ENCODE results near the gene TAMALIN.
"Not testable (repeated sequence)": the region's sequence is repeated elsewhere in the genome, so short reads cannot be mapped to it uniquely, and the experiment has no call there.

Gene TAMALIN
- 113 to 400 reads per million in 2 donors for total RNA-seq

DNA sequence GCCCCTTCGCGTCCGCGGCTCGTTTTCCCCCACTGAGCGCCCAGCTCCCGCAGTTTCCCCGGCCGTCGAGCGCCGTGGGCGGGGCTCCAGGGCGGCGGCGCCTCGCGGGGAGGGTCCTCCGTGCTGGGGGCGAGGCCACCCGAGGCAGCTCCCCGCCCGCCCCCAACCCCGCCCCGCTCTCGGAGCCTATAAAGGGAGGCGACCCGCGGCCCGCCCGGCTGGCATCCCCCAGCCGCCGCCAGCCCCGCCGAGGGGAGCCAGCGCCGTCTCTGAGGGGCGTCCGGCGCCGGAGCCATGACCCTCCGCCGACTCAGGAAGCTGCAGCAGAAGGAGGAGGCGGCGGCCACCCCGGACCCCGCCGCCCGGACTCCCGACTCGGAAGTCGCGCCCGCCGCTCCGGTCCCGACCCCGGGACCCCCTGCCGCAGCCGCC, at the start of gene TAMALIN:
TSS of gene TAMALIN (plus strand) at position 221 of the 432 bp plus-strand sequence. CDS start at position 295, 74 bp downstream.
- DNase-seq, result peak; percentile 44 to 82 (median 78)

DNA sequence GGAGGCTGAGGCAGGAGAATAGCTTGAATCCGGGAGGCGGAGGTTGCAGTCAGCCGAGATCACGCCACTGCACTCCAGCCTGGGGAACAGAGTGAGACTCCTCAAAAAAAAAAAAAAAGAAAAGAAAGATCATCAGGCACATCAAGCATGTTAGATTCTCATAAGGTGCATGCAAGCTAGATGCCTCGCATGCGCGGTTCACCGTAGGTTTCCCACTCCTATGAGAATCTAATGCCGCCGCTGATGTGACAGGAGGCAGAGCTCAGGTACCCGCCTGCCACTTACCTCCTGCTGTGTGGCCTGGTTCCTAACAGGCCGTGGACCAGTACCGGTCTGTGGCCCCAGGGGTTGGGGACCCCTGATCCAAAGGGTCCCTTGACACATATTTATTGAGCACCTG, 48.2 kb upstream of the TAMALIN start:
- DNase-seq, result no peak

DNA sequence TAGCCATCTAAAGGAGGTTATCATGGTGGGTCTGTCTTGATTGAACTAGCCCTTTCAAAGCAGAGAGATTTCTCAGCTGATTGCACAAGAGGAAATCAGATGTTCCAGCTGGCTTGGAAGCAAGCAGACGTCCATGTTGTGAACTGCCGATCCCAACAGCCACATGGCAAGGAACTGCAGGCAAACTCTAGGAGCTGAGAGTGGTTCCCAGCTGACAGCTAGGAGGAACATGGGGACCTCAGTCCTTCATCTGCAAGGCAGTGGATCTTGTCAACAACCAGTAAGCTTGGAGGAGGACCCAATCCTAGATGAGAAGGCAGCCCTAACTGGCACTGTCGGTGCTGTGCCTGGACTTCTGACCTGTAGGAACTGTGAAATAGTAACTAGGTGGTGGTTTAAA, 47.5 kb upstream of the TAMALIN start:
- DNase-seq, result no peak

DNA sequence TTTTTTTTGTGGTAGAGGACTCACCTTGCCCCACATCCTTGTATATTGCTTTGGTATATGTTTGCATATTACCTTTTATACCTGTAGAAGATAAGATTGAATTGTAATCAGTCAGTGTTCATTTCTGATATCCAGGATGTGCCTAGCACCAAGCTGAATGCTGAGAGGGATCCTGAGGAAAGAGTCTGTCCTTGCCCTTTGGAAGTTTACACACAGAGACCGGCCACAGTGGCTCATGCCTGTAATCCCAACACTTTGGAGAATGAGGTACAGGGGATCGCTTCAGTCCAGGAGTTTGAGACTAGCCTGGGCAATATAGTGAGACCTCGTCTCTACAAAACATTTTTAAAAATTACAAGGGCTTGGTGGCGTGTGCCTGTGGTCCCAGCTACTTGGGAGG, 46.8 kb upstream of the TAMALIN start:
- no peak for DNase-seq

DNA sequence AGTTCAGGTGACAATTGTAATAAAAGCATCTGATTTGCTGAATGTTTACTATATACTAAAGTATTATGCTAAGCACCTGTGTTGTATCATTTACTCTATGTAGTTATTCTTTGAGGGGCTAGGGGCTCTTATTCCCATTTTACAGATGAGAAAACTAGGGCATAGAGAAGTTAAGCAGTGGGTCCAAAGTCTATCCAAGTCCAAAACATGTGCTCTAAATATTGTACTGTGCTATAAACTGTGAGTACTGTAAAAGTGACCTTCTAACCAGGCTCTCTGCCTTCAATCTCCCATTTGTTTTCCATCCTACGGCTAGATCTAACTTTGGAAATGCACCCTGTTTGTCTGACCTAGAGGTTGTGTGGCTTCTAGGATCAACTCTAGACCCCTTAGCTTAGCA, 46.3 kb upstream of the TAMALIN start:
- DNase-seq, result no peak

DNA sequence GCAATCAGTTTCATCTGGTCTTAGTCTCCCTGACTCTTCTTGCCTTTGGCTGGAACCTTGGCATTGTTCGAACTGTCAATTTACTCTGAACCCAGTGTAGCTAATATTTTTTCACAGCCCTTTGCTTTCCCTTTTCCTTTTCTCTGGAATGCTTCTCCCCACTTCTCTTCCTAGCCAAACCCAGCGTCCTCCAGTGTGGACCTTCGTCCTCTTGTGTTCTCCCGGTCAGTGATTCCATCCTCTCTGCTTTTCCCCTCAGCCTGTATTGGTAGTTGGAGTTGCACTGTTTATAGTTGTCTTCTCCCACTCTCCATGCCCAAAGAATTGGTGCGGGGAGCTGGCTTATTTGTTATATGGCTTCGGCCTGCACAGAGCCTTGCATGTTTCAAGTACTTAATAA, 45.9 kb upstream of the TAMALIN start:
- DNase-seq, result no peak

DNA sequence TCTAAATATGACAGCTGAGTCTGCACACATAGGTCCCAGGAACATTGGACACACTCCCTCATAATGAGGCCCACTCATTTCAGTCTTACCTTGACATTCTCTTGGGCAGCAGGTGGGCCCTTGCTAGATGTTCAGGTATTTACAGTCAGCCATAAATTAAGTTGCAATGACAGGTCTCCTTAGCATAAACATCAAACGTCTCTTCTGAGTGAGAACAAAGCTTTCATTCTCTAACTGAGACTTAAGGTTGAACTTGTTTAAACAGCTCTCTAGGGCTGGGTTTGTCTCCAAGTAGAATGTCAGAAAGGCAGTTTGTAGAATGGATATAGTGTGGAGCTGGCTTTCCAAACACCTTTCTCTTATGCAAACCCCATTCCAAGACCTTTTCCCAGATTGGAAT, 44.9 kb upstream of the TAMALIN start:
- DNase-seq, result no peak

DNA sequence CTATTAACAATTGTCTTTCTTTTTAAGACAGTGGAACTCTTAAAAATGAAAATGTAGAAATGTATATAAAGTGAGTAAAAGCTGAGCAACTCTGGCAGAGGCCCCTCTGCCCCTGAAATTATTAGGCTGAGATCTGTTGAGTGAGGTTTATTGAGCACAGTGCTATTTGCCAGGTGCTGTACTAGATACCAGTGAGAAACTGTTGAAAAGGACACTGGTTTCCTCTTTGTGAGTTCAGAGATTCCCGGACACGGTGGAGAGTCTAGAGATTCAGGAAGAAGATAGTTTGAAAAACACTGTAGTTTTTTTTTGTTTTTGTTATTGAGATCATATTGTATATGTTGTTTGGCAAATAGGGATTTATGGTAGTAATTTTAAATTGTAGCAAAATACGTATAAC, 44.0 kb upstream of the TAMALIN start:
- no peak for DNase-seq

DNA sequence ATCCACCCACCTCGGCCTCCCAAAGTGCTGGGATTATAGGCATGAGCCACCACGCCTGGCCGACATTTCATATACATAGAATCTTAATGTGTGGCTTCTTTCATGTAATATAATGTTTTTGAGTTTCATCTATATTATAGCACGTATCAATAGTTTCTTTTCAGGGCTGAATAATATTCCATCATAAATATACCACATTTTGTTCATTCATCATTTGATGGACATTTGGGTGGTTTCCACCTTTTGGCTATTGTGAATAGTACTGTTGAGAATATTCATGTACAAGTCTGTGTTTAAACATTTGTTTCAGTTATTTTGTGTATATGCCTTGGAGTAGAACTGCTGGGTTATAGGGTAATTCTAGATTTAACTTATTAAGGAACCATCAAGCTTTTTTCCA, 43.3 kb upstream of the TAMALIN start:
- DNase-seq, result no peak

DNA sequence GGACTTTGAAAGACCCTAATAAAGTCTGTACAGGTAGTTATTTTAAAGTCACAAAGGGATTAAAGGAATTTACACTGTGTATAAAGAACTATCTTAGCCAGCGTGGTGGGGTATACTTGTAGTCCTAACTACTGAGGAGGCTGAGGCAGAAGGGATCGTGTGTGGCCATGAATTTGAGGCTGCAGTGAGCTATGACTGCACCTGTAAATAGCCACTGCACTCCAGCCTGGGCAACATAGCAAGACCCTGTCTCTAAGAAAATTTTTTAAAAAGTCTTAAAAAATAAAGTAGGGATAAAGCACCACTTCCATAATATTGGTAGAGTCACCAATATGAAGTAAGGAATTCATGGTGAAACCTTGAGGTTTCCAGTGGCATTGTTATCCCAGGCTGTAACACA, 37.1 kb upstream of the TAMALIN start:
- no peak for DNase-seq

DNA sequence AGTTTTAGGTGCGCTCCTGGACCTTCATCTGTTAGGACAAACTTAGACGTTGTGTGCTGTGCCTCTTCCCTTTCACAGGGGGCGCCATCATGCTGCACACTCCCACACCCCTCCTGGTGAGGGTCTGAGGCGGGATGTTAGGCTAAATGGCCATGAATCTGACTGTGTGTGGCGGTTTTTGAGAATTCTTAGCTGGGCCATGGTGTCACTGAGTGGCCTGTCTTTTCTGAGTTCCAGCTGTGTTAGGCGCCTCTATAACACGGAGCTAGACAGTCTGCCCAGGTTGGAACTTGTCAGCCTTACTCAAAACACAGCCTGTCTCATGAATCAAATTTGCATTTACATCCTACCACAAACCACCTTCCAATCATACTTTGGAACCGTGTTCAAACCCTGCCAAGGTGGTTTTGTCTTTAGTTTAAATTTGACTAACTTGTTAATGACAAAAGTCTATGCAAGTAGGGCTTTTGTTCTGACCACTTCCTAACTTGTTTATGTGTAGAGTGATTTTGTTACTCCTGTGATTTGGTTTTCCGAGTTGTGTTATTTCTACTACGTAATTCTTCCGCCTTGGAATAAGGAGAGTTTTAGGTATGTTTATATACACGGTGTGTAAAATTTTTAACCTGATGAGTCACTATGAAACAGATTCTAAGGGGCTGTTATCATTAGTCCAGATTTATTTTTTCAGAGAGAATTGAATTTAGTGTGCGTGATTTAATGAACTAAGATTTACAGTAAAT, 35.7 kb upstream of the TAMALIN start:
- DNase-seq, result peak in 3 of 5 experiments; percentile 25 to 95 (median 66)

DNA sequence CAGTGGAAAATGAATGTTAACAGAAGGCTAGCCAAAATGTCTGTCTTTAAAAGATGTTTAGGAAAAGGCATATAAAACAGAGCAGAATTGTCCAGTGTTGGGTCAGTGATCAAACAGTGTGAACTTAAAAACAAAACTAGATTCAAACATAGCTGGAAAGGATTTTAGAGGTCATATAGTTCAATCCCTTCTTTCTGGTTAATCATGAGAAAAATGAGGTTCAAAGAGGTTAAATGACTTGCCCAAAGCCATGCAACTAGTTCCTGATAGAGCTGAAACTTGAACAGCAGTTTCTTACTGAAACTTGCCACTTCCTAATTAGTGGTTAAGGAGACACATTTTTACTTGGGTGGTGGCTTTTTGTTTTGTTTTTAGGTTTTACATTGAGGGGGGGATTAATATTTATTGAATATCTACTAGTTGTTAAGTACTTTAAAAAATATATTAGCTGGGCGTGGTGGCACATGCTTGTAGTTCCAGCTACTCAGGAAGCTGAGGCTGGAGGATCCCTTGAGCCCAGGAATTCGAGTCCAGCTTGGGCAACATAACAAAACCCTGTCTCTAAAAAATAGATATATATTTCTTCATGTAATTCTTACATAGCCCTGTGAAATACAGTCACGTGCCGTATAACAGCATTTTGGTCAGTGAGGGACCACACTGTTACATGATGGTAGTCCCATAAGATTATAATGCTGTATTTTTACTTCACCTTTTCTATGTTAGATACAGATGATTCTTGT, 34.9 kb upstream of the TAMALIN start:
- peak in 1 of 5 experiments; percentile 74 for DNase-seq

DNA sequence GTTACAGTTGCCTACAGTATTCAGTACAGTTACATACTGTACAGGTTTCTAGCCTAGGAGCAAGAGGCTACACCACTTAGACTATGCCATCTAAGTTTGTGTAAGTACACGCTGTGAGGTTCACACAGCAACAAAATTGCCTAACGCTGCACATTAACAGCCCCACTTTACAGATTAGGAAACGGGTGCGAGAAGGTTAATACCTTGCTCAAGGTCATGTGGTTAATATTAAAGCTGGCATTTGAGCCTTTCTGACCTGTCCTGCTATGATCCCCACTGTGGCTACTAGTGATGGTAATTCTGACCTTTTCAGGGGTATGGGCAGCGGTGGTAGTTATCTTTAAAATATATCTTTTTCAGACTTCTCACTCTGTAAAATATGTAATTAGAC, 34.3 kb upstream of the TAMALIN start:
- DNase-seq, result peak in 1 of 5 experiments; percentile 29

DNA sequence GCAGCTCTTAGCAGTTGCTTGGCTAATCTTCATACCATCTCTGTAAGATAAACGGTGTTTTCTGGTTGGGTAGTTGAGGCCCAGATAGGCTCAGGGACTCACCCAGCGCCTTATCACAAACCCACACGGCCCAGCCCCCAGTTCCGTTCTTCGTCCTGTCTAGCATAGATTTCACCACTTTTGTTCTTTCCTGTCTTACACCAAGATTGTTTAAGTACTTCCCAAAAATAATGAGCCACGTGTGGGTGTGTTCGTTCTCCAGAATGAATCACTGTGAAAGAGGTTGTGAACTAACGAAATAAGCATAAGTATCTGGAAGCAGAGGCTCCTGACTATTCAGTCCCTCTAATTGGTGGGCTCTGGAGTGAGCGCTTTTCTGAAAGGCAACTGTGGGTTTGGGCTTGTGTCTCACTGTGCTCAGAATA, 33.9 kb upstream of the TAMALIN start:
- peak in 4 of 5 experiments; percentile 47 to 88 (median 65) for DNase-seq

DNA sequence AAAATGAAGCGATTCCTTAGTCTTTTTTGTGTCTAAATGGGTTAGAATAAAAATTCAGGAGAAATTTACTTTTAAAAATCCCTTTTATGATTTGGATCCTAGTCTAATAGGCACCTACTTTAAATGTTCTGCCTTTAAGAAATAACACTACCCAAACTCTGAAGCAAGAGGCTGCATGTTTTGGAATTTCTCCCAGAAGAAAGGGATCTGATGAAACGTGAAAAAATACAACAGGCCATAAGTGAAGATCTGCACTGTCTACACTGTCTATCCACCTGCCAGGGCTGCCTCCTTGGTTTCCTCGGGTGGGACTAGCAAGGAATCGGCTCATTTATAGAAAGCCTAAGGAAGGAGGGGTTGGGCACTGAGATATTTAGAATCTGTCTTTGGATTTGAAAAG, 33.2 kb upstream of the TAMALIN start:
- no peak for DNase-seq

DNA sequence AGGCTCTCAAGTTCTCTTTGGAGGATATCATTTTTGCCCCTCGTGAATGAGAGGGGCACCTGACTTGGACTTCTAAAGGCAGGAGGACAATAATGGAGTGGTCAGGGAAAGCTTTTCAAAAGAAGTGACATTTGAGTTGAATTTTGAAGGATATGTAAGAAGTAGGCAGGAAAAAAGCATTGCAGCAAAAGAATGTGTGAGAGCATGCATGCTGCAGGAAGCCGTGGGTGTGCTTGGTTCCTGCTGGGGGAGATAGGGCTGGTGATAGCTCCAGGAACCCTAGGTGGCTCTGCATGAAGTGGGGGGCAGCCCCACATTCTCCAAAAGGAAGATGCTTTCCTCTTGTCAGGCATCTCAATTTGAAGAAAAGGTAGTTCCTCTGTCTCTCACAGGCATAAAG, 32.1 kb upstream of the TAMALIN start:
- DNase-seq, result peak in 1 of 5 experiments; percentile 35

DNA sequence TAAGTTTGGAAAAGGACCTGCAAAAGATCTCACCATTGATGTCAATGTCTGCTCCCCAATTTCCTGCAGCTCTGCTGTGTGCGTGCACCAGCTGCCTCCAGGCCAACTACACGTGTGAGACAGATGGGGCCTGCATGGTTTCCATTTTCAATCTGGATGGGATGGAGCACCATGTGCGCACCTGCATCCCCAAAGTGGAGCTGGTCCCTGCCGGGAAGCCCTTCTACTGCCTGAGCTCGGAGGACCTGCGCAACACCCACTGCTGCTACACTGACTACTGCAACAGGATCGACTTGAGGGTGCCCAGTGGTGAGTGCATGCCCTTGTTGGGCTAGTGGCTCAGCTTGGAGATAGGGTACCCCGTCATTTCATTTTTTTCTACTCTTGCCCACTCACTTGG, 31.6 kb upstream of the TAMALIN start:
- DNase-seq, result no peak

DNA sequence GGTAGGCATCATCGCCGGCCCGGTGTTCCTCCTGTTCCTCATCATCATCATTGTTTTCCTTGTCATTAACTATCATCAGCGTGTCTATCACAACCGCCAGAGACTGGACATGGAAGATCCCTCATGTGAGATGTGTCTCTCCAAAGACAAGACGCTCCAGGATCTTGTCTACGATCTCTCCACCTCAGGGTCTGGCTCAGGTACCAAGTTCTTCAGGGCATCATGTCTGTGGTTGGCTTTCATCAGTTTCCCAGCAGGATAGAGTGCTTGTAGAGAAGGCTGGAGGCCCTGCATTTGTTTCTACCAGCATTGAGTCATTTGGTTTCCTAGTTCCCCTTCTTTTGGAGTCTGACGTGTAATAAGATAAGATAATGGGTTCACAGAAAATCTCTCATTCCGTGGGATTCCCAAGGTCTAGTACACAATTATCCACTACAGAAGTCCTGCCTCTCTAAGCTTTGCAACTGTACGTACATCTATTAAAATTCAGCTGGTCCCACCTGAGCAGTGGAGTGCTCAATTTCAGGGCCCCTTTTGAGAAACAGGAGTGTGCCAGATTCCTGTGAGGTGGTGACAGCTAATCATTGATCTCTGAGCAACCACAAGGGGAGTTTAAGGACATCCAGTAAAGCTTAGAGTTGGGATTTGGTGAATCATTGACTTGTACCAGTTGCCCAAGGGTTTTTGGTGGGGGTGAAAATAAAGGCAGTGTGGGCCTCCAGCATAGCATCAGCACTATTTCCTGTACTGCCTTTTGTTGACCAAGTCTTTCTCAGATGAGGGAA, 30.2 kb upstream of the TAMALIN start:
- no peak for DNase-seq

DNA sequence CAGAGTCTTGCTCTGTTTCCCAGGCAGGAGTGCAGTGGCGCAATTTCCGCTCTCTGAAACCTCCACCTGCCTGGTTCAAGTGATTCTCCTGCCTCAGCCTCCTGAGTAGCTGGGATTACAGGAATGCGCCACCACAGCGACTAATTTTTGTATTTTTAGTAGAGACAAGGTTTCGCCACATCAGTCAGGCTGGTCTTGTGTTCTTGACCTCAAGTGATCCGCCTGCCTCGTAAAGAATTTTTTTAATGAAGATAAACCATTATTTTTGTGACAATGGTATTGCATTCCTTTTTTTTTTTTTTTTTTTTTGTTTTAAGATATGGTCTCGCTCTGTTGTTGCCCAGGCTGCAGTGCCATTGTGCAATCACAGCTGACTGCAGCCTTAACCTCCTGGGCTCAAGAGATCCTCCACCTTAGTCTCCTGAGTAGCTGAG, 29.4 kb upstream of the TAMALIN start:
- no peak for DNase-seq

DNA sequence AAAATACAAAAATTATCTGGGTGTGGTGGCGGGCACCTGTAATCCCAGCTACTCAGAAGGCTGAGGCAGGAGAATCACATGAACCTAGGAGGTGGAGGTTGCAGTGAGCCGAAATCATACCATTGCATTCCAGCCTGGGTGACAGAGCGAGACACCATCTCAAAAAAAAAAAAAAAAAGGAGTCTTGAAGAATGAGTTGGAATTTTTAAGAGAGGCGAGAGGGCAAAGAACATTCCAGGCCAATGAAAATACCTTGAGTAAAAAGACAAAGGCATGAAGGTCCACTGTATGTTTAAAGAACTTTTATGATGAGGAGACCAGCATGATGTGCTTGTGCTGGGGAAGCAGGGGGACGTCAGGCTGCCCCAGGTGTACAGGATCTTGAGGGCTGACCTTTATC, 27.4 kb upstream of the TAMALIN start:
- DNase-seq, result not testable (repeated sequence)

DNA sequence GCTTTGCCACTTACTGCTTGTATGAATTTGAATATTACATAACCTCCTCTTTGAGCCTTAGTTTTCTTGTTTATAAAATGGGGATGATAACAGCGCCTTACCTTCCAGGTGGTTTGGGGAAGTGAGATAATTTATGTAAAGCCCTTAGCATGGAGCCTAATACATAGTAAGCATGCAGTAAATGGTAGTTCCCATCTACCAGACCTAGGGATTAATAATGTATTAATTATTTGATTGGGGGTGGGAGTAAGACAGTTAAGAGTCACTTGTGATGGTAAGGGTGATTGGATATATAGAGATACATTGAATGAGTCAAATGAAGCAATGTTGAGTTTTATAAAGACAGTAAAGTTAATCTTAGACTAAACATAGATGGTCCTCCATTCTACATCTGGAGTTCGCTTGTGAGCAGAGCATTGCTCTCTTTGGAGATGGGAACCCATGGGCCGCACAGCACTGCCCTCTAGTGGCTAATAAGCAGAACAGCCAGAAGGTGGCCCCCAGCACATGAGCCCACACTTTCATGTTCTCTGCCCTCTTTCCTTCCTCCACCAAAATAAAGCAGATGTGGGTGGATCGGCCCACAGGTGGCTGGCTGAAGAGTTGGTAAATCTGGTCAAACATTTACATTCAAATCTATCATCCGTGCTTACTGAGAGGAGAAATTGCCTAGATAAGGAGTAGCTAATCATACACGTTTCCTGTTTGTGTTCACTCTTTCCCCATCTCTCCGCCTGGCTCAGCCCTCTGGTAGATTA, 26.5 kb upstream of the TAMALIN start:
- DNase-seq, result peak in 4 of 5 experiments; percentile 52 to 71 (median 54)

DNA sequence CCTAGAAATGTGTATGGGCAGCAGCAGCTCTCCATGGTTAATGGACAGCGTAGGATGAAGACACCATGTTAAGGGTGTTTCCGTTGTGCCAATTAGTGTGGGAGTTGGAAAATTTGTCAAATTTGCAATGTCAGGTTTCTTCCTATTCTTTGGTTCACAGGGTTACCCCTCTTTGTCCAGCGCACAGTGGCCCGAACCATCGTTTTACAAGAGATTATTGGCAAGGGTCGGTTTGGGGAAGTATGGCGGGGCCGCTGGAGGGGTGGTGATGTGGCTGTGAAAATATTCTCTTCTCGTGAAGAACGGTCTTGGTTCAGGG, 26.0 kb upstream of the TAMALIN start:
- no peak for DNase-seq

DNA sequence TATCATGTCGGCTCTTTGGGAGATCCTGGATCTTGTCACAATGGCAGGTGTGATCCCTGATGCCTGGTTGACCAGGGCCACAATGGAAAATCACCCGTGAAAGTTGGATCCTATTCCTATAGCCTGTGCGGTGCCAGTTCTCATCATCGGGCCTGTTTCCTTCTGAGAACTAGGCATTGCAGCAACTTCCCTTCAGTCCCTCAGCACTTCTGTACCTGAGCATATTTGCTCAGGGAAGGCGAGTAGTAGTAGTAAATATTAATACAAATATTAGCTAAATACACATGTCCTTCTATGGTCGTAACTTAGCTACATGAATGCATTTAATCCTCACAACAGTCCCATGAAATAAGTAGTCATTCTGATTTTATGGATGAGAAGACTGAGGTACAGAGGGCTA, 22.1 kb upstream of the TAMALIN start:
- DNase-seq, result no peak

Data from T-helper 2 cell (primary cell).